Measurements from ENCODE around the gene UMODL1.

- TF ChIP-seq POLR2A (IDR thresholded peaks at IDR 0.05; ENCODE audit: extremely low read depth, insufficient read length) (no peak), CTCF (IDR thresholded peaks at IDR 0.05; ENCODE audit: low read depth, low read length) (no peak), MAX (IDR thresholded peaks at IDR 0.05; ENCODE audit: low read depth, low read length) (no peak), MYC (IDR thresholded peaks at IDR 0.05; ENCODE audit: low read depth, low read length) (no peak)
Observed at GRCh38 chr21:42088148-42088547, 17.0 kb downstream of the UMODL1 start.

Data from NB4 (cell line).